Fibroblast of peridontal ligament (primary cell): ENCODE measurements around the gene SPTLC2.

Experiments
- DNase-seq: peaks from one replicate; pipeline ENCODE4 v3.0.0-alpha.2; 2010; ENCODE audit errors: extremely low read depth

The SPTLC2 gene

GRCh38 chr14:77469067-77469505 is 147.4 kb downstream of the SPTLC2 start:
- DNase-seq, result no peak

DNA sequence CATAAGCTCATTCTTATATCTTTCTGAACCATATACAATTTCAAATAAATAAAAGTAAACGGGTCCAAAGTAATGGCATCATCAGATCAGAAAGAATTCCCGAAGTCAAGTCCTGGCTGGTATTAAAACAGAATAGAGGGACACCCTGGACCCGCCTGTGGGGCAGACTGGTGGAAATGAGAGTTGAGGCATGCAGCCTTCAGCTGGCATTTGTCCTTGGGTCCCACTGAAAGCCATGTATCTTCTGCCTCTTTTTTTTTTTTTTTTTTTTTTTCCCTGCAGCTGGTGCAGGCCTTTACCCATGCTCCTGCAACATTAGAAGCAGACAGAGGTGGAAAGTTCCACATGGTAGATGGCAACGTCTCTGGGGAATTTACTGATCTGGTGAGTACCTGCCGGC is 148.6 kb downstream of the SPTLC2 start:
- DNase-seq, result no peak

DNA sequence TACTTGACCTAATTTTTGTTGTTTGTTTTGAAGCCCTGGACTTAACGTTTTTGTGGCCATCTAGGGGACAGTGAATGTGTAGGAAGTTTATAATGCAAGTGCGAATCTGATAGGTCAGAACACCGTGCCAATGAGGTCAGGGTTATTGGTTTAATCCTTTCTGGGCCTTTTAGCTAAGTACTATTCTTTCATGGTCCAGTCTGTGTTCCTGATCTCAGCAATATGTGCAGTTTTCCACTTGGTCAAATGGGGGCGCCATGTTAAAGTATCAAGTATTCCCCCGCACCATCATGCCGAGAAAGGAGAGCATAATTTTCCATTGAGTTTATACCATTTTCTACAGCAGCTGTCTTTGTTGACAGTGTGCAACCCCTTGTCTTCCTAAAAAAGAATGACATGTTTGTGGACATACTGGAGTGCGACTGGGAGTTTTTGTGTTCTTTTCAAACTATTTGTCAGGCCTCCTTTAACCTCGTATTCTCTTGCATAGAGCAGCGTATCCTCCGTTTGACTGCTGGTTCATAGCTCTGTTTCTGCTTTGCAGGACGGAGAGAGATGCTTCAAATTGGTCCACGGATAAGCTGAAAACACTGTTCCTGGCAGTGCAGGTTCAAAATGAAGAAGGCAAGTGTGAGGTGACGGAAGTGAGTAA is 157.2 kb downstream of the SPTLC2 start:
- DNase-seq, result peak; percentile 88

- DNase-seq, result peak; percentile 14
Measured at GRCh38 chr14:77458249-77458950, 158.0 kb downstream of the SPTLC2 start.

DNA sequence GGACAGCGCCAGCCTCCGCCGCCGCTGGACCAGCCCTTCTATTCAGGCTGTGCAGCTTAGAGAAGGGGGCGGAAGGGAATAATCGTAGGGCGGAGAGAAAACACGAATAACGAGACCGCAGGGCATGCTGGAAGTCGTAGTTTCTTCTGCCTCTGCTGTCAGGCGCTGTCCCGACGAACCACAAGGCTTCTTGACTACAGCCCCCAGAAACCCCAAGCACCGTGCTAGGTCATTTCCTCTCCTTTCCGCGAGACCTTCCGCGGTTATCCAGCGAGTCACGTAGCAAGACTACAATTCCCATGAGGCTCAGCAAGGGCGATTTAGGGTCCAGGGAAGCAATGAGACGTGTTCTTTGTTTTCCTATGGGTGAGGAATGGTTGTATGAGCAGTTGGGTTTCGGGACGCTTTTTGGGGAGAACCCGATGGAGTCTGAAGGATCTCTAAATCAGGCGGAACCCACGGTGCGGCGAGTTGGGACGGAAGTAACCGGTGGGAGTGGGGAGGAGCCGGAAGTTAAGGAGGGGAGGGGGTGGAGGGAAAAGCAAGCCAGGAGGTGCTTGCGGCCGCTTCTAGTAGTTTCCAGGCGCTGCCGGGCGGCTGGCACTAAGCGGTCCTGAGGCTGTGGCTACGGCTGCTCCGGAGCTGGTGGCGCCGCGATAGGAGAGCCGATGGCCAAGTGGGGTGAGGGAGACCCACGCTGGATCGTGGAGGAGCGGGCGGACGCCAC is 158.8 kb downstream of the SPTLC2 start, which contains the start of the genes AHSA1 and VIPAS39:
Gene AHSA1 (plus strand): TSS at position 572 of the 727 bp plus-strand sequence. CDS start 97 bp downstream, at position 669.
Gene VIPAS39 (minus strand): TSS at position 80 of the 727 bp plus-strand sequence. CDS start 3,499 bp downstream, outside the sequence.
- DNase-seq, result peak; percentile 99

GRCh38 chr14:77457115-77457521 is 159.3 kb downstream of the SPTLC2 start:
- no peak for DNase-seq
